KOPT-K1 (cell line): ENCODE data around the gene UBN2.

Experiments used
- H3K27ac ChIP-seq: fragments of 200-600 bp; sonication (generic); 2 replicates; pipeline ENCODE4 v1.5.1; 2016; ENCODE audit warnings: antibody characterized with exemption, mild to moderate bottlenecking, low read depth, low read length; ENCODE audit not compliant: poor library complexity, severe bottlenecking
- H3K36me3 ChIP-seq: fragments of 200-600 bp; sonication (generic); 2 replicates; pipeline ENCODE4 v1.5.1; 2017; ENCODE audit warnings: antibody characterized with exemption, mild to moderate bottlenecking, low read length, moderate library complexity; ENCODE audit not compliant: insufficient read depth
- H3K9me3 ChIP-seq: fragments of 200-600 bp; sonication (generic); 2 replicates; pipeline ENCODE4 v1.5.1; 2017; ENCODE audit warnings: antibody characterized with exemption, low read length, mild to moderate bottlenecking; ENCODE audit not compliant: insufficient read depth, poor library complexity, severe bottlenecking

Gene UBN2

GRCh38 chr7:139254281-139254680 is 23.2 kb downstream of the UBN2 start:
- Histone ChIP-seq H3K27ac (no peak overlapping the region), H3K36me3 (peaks cover 59% of the 10 kb centered on the region), H3K9me3 (no peaks in the 10 kb centered on the region)

GRCh38 chr7:139254728-139255127 is 23.7 kb downstream of the UBN2 start:
- H3K36me3 ChIP-seq: peaks cover 59% of the 10 kb centered on the region
- H3K27ac ChIP-seq: no peak overlapping the region
- no peaks in the 10 kb centered on the region for H3K9me3 ChIP-seq

GRCh38 chr7:139255290-139255689 is 24.3 kb downstream of the UBN2 start:
- H3K27ac ChIP-seq: no peak overlapping the region
- no peaks in the 10 kb centered on the region for H3K9me3 ChIP-seq
- peaks cover 59% of the 10 kb centered on the region for H3K36me3 ChIP-seq

GRCh38 chr7:139259142-139259541 is 28.1 kb downstream of the UBN2 start:
- Histone ChIP-seq H3K27ac (no peak overlapping the region), H3K9me3 (no peaks in the 10 kb centered on the region), H3K36me3 (peaks cover 58% of the 10 kb centered on the region)

- Histone ChIP-seq H3K36me3 (peaks cover 91% of the 10 kb centered on the region), H3K9me3 (no peaks in the 10 kb centered on the region), H3K27ac (no peak overlapping the region)
Observed at GRCh38 chr7:139264220-139264619, 33.2 kb downstream of the UBN2 start.

GRCh38 chr7:139265673-139266072 is 34.6 kb downstream of the UBN2 start:
- Histone ChIP-seq H3K9me3 (no peaks in the 10 kb centered on the region), H3K27ac (no peak overlapping the region), H3K36me3 (peaks cover 91% of the 10 kb centered on the region)

GRCh38 chr7:139271718-139272628 is 40.9 kb downstream of the UBN2 start:
- H3K27ac ChIP-seq: no peak overlapping the region
- H3K9me3 ChIP-seq: no peaks in the 10 kb centered on the region
- H3K36me3 ChIP-seq: peaks cover 82% of the 10 kb centered on the region

GRCh38 chr7:139284252-139284896 is 53.3 kb downstream of the UBN2 start:
- Histone ChIP-seq H3K9me3 (no peaks in the 10 kb centered on the region), H3K27ac (no peak overlapping the region), H3K36me3 (peaks cover 32% of the 10 kb centered on the region)

GRCh38 chr7:139286144-139286543 is 55.1 kb downstream of the UBN2 start:
- no peak overlapping the region for H3K27ac ChIP-seq
- H3K36me3 ChIP-seq: peaks cover 32% of the 10 kb centered on the region
- no peaks in the 10 kb centered on the region for H3K9me3 ChIP-seq

- Histone ChIP-seq H3K36me3 (peaks cover 27% of the 10 kb centered on the region; the same call in 1 of the 2 replicates), H3K27ac (no peak overlapping the region), H3K9me3 (no peaks in the 10 kb centered on the region)
Observed at GRCh38 chr7:139292821-139293220, 61.8 kb downstream of the UBN2 start.

GRCh38 chr7:139293534-139293933 is 62.5 kb downstream of the UBN2 start:
- peaks cover 27% of the 10 kb centered on the region; the same call in 1 of the 2 replicates for H3K36me3 ChIP-seq

GRCh38 chr7:139294241-139294640 is 63.2 kb downstream of the UBN2 start:
- peaks cover 32% of the 10 kb centered on the region; the same call in 1 of the 2 replicates for H3K36me3 ChIP-seq

More at GRCh38 chr7:139293534-139293933, 62.5 kb downstream of the UBN2 start:
- H3K27ac ChIP-seq: no peak overlapping the region
- H3K9me3 ChIP-seq: no peaks in the 10 kb centered on the region

GRCh38 chr7:139294951-139295575 is 64.0 kb downstream of the UBN2 start:
- Histone ChIP-seq H3K27ac (no peak overlapping the region), H3K36me3 (peaks cover 40% of the 10 kb centered on the region), H3K9me3 (no peaks in the 10 kb centered on the region)

More at GRCh38 chr7:139294241-139294640, 63.2 kb downstream of the UBN2 start:
- Histone ChIP-seq H3K27ac (no peak overlapping the region), H3K9me3 (no peaks in the 10 kb centered on the region)

GRCh38 chr7:139297795-139298194 is 66.8 kb downstream of the UBN2 start:
- peaks cover 42% of the 10 kb centered on the region for H3K36me3 ChIP-seq
- no peak overlapping the region for H3K27ac ChIP-seq
- no peaks in the 10 kb centered on the region for H3K9me3 ChIP-seq

GRCh38 chr7:139299296-139299695 is 68.3 kb downstream of the UBN2 start:
- H3K36me3 ChIP-seq: peaks cover 32% of the 10 kb centered on the region
- H3K27ac ChIP-seq: no peak overlapping the region
- H3K9me3 ChIP-seq: no peaks in the 10 kb centered on the region
